HG03521 (cell line): Measurements from ENCODE around the gene INTS1.

Experiments used
- ATAC-seq: cut with Tn5 transposase; IDR thresholded peaks from one replicate; pipeline ENCODE4 v1.9.1; 2021; ENCODE audit warnings: mild to moderate bottlenecking, moderate library complexity; ENCODE audit not compliant: unreplicated experiment

Gene INTS1

DNA sequence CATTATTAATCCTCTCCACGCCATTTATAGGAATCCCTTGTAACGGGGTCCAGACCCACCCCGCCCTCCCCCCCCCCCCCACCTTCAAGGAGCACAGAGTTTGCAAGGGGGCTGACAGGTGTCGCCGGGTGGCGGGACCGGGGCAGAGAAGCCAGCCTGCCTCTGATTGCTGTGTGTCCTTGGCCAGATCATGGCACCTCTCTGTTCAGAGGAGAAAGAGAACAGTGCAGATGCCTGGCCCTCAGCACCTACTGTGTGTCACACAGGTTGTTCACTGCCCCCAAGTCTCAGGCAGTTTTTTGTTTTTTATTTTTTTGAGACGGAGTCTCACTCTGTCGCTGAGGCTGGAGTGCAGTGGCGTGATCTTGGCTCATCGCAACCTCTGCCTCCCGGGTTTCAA lies 39.5 kb downstream of the INTS1 start:
- ATAC-seq: no peak

DNA sequence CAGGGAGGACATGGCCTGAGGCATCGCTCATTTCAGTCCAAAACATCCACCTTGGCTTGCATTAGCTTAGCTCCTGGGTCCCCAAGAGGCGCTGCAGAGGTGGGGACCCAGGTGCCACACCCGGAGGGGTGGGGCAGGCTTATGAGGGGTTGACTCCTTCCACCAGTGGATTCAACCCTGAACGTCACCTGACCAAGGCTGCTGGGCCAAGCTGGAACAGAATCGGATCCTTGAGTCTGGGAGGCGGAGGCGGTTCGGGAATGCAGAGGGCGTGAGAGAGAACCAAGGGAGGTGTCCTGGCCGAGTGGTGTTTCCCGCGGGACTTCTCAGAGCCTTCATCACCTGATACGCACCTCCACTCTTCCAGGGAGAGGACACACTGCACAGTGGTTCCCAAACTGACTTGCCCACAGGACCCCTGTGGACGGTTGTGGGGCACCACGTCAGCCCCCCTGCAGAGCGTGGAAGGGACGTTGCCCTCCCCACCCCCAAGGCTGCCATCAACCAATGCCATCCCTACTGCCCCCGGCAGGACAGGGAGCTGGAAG lies 40.4 kb downstream of the INTS1 start:
- ATAC-seq: no peak

DNA sequence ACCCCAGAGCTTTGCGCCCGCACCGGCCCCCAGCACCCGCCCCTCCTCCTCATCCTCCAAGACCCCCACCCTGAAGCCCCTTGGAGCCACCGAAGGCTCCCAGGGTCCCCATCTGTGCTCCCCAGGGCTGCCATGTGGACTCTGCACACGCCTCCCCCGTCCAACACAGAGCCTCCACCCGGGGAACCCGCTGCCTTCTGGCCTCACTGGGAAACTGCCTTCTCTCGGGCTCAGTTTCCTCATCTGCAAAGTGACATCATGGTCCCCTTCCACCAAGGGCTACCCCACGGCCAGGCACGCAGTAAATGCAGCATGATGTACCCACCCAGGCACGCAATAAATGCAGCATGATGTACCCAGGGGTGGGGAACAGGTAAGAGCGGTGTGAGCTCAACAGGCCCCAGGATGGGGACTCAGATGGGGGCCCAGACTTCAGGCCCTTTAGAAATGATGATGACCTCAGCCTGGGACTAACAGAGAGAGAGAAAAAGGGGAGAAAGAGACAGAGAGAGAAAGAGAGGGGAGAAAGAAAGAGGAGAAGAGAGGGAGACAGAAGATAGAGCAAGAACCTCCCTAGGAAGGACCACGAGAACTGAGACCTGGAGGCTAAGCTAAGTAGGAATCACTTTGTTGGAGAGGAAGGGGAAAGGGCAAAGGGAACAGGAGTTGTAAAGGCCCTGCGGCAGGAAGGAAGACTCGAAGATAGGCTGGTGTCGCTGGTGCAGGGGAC lies 42.4 kb downstream of the INTS1 start:
- no peak for ATAC-seq

DNA sequence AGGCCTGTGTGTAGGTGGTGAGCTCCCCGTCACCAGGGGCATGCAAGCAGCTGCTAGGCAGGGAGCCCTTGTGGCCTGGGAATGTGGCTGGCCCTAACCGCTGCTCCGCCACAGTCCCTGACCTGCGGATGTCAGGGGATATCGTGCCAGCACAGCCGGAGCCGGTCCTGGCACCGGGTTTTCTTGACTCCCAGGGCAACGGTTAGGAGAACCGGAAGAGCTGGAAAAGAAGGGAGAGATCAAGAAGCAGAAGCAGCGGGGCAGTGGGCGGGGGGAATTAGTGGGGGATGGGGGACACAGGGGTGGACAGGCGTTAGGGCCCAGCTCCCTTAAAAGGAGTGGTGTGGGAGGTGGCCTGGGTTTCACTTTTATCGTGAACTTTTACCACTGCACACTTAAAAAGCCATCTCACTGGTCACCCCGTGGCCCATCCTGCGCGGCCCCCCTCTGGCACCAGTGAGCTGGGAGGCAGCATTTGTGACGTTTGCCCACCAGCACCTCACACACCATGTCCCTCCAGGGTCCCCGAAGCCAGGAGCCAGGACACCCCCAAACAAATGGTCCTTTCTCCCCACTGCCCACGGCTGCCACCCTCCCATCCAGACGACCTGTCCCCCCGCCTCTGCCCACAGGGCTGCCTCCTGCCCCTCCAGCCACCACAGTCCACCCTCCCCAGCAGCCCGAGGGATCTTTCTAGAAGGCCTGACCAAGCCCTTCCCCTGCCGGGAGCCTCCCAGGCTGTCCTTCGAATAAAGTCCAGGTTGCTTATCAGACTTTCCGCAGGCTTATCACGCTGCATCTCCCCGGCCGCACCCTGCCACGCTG lies 43.2 kb downstream of the INTS1 start:
- ATAC-seq: no peak

DNA sequence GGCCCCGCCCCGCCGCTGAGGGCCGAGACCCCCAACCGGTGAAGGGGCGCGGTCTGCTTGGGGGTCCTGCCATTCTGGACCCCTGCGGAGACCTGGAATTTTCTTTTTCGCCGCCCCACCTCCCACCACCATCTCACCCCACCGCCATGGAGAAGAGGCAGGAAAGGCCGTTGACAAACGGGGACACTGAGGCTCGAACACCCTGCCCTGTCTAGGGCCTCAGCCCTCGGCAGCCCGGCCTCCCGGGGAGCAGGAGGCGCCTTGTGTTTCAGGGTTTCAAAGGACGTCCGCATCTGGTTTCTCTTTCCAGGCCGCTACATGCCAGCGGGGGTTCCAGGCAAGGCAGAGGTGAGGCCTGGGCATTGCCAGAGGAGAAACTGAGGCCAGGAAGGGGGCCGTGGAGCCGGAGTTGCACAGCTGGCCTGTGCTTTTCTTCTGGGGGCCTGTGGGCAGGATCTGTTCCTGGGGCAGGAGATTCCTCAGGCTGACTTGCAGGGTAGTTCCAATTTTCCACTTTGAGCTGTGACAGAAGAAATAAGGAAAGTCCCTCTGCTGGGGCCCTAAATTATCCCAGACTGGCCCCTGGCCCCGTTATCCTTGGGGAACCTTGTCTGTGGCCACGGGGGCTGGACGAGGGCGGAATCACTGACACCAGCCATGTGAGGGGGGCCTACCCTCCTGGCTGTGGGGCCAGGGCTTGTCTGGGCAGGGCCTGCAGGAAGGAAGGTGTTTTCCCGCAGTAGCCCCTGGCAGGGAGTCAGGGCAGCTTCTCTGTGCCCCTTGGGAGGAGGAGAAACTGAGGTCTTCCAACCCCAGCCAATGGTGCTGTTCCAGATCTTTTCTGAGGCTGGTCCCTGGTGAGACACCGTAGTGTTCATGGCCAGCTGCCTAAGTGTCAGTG lies 44.0 kb downstream of the INTS1 start:
- no peak for ATAC-seq

DNA sequence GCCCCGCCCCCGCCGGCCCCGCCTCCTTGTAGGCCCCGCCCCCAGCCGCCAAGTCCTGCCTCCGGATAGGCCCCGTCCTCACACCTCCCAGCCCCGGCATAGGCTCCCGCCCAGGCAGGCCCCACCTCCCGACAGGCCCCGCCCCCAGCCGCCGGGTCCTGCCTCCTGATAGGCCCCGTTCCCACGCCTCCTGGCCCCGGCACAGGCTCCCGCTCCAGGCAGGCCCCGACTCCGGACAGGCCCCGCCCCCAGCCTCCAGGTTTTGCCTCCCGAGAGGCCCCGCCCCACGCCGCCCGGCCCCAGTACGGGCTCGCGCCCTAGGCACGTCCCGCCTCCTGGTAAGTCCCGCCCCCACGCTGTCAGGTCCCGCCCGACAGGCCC lies 44.7 kb downstream of the INTS1 start:
- ATAC-seq: peak; percentile 91

DNA sequence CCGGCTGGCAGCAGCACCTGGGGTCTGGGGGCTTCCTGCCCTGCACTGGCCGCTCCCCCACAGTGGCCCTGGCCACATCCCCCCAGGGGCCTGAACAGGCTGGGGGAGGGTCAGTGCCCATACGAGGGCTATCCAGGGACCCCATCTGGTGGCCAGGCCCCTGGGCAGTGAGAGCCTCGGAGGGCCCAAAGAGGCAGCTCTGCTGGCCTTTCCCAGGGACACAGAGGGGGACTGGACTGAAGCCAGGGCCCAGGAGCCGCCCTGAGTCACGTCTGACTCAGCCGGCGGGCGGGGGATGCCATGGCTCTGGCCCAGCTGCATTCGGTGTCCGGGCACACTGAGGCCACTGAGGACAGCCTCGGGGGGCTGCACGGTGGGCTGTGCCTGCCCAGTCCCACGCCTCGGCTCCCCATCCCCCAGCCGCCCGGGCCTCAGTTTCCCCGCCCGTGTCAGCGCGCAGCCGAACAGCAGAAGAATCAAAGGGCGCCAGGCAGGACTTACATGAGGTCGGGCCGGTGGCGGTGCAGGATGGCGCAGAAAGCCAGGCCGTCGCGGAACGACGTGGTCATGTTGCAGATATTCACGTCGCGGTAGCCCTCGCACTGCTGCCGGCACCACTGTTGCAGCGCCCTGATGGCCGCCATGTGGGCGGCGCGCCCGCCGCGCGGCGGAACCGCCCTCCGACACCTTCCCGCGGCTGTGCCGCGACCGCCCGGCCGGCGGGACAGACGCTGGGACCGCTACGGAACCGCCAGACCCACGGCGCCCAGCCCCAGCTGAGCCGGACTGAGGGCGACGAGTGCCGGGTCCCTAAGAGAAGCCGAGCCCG lies 45.3 kb downstream of the INTS1 start, which contains the start of gene MICALL2:
Gene MICALL2 (minus strand): TSS at position 788 of the 829 bp plus-strand sequence. CDS start 144 bp downstream, at position 644.
- peak; percentile 14 for ATAC-seq

DNA sequence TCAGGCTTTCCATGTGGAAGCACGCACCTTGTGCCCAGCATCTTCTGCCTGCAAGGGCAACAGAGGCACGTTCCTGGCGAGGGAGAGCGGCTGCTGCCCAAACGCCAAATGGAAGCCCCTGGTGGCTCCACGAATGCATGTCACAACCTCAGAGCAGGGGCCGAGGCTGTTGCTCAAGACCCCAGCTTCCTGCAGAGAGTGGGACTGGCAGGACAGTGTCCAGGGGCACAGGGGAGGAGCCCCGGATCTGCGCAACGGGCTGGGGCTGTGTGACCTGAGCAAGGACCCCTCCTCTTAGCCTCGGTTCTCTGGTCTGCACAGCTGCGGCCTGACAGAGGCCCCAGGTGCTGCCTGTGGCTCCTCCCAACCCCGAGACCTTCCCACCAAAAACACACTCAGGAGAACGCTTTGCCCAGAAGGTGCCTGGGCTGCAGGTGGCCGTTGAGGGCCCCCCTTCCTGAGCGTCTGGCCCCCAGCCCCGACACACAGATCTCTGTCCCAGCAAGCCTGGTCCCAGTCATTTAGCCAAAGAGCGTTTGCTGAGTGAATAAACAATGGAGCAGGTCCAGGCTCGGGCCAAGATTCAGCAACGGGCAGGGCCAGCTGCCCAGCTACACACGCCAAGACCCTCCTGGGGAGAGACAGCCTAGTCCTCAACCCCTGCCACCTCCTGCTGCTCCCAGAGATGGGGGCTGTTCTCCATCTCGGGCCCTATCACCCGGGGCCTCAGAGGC lies 46.1 kb downstream of the INTS1 start:
- ATAC-seq: no peak

DNA sequence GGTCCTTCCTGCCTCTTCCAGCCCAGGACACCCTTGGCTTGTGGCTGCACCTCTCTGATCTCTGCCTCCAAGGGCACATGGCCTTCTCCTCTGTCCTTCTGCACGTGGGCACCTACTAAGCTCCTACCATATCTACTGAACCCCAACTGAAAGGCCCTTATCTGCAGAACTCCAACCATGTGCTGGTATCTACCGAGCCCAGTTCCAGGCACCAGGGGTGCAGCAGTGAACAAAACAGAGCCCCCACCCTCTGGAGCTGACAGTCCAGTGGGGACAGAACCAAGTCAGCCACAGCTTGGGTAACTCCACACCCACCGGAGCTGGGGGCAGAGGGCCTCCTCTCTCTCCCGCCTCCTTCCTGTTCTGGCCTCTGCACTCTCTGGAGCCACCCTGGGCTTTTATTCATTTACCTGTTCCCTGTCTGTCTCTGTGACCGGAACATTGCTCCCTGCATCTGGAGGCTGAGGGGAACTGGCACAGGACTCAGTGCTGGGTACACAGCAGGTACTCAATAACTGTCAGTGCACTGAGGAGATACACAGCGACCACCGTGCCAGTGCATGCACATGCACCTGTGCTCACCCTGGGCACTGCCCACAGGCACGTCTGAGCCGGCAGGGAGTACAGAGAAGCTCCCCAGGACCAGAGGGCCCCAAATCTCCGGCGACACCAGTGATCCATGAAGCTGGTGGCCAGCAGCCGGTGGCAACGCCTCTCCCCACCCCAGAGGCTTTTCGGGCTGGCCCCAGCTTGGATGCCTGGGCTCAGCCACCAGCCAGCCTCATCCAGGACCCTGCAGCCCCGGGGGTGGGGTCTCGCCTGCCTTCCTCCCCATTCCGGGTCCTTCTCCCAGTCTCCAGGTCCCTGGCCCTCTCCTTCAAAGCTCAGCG lies 46.9 kb downstream of the INTS1 start:
- no peak for ATAC-seq

DNA sequence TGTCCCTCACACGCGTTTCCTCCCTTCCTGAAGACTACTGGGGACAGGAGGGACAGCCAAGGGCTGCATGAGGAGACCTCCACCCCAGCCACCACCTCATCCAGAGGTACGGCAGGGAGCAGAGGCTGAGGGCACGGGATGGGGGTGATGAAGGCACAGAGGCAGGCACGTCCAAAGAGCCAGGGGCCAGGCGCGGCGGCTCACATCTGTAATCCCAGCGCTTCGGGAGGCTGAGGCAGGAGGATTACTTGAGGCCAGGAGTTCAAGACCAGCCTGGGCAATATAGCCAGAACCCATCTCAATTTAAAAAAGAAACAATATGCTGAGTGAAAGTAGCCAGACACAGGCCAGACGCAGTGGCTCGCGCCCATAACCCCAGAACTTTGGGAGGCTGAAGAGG lies 48.2 kb downstream of the INTS1 start:
- no peak for ATAC-seq

DNA sequence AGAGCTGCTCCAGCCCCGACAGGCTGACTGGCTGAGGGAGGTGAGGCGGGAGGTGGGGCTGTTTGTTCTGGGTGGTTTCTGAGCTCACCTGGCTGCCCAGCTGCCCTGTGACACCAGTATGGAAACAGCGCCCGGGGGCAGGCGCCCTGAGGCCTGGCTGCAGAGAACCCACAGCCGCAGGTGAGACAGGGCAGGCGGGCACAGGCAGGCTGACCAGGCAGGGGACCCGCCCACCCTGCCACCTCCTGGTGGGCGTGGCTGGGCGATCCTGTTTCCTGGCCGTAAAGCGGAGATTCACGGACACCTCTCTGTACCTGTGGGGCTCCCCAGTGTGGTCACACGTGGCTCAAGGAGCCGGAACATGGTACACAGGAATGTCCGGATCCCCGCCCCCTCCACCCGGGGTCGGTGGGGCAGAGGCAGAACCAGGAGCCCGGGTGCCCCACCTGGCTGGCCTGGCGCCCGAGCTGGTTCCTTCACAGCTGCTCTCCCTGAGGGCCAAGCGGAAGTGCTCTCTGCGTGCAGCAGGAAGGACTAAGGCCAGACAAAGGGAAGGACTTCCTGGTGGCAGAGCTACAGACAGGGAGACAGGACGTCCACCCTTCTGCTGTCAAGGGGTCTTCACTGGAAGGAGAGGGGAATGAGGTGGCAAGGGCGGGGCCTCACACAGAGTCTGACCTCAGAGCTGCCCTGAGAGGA lies 48.8 kb downstream of the INTS1 start:
- no peak for ATAC-seq

DNA sequence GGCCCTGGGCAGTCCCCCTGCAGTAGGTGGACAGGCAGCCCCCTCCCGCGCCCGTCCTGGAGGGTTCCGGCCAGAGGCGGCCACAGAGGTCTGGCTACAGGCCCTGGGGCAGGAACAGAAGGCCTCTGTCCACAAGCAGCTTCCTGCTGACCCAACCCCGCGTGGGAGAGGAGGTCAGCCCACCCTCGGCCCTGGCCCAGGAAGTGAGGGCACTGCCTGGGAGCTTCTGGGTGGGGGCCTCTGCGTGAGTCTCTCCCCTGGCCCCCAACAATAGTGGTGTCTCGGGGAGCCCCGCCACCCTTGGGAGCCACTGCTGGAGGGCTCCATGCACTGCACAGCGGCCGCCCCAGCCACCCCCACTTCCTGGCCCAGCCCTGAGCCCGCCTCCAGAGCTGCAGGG lies 49.6 kb downstream of the INTS1 start:
- ATAC-seq: no peak

DNA sequence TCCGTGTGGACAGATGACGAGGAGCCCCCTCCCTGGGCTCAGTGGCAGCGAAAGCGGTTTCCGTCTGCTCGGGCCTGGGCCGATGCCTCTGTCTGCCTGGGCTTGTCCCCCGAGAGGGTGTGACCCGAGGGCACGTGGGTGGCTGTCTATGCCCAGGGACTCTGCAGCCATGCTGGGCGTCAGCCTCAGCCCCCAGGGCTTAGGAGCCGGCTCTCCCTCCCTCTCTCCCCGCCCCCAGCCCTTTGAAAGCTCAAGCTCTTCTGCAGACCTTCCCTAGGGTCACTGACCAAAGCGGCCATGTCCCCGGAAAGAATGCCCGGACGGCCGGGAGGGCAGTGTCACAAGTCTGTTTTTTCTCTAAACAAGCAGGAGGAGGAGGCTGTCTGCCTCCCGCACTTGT lies 52.0 kb downstream of the INTS1 start:
- ATAC-seq: no peak

DNA sequence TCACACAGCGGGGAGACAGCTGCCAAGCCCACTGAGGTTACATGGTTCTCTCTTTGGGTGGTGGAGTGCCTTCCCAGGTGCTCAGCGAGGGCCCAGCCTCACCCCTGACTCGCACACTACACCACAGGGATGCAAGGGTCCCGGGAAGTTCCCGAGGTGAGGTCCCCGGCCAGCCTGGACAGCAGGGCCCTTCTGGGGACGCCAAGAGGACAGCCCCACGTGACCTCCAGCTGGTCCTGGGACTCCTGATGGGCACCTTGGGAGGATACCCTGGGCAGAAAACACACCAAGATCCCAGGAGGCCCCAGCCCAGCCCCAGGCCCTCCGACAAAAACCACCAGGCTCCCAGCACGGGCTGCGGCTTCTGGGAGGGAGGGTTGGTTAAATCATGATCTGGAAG lies 53.2 kb downstream of the INTS1 start:
- no peak for ATAC-seq

DNA sequence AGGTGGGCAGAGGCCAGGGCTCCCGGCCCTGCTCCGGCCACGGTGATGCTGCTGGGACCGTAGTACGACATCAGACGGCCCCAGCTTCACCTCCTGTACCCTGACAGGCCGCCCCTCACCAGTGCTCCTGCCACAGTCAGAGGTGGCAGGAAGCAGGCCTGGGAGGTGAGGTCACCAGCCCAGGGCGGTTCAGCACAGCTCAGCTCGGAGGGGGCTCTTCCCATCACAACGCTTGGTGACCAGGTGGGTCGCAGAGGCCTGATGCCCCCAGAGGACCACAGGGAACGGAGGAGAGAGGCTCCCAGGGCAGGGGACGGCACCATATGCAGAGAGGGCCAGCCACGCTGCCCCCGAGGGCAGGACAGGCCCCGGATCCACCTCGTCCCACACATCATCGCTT lies 53.8 kb downstream of the INTS1 start:
- no peak for ATAC-seq

DNA sequence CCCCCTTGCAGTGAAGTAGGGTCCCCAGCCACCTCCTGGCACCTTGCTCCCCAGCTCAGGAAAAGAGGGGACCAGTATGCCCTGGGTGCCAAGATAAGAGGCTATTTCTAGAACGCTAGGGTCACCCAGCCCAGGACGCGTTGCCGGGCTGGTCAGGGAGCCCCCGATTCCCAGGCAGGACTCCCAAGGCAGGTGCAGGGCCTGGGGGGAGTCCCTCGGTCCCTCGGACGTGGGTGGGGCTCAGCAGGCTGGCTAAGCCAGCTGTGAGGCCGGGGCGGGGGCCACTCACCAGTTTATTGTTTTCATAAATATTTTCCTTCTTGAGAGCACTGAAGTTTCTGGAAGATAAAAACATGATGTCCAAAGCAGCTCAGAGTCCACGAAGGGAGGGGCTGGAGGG lies 54.2 kb downstream of the INTS1 start:
- ATAC-seq: no peak

DNA sequence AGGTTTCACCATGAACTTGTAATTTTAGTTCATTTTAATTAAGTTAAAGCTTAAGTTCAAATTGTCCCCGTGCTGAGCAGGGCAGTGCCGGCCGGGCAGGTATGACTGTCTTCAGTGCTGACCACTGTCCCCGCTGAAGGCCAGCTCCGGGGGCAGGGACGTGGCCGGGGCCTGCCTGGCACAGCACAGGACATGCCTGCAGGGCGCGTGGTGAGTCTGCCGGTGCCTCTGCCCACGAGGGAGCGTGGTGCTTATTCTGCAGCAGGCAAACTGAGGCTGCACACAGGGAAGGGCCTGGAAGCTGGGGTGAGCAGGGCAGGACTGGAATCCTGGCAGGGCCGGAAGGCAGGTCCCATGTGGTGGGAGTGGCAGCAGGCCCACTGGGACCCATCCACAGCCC lies 54.7 kb downstream of the INTS1 start:
- no peak for ATAC-seq

DNA sequence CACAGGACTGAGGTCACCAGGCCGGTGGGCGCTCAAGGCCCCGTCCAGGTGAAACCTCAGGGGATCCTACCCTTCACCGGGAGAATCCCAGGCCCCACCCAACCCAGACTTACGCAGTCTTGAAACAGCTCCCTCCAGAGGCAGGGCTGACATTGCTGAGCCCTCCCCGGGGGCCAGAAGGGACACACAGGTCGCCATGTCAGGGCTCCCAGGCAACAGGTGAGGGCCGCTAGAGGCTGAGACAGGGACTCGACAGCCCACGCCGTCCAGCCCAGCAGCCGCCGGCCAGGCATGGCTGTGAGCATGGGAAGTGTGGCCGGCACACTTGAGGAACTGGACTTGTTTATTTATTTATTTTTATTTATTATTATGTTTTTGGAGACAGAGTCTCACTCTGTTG lies 55.2 kb downstream of the INTS1 start:
- ATAC-seq: no peak
